ENCODE measurements around the gene MYO1B.

MYO1B gene

DNA sequence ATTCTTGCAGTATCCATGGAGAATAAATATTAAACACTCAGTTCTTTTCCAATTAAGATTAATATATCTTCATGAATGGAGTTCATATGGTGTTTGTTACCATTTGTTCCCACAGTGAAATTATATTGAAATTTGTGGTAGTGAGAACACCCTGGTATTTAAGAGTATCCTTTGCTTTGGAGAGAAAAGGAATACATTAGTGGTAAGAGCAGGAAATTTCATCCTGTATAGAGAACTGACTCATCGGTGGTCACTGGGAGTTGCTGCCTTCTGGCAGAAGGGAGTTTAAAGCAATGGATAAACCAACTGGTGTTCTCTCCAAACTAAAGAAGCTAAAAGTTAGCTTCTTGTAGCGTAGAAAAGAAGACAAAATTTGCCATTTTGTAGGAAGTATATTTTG, 107.3 kb downstream of the MYO1B start:
- Histone ChIP-seq H3K4me1 (ENCODE audit: control insufficient read depth, low read depth, low read length) (no peaks in the 10 kb centered on the region), H3K4me3 (ENCODE audit: low read length) (no peak overlapping the region), H3K9me3 (ENCODE audit: control insufficient read depth, low read depth, low read length) (no peaks in the 10 kb centered on the region), H3K27ac (ENCODE audit: low read length) (no peak overlapping the region), H3K36me3 (ENCODE audit: control insufficient read depth, low read depth, low read length) (peaks cover 12% of the 10 kb centered on the region), H3K27me3 (ENCODE audit: control insufficient read depth, insufficient read depth, low read length) (no peaks in the 10 kb centered on the region), H3K9ac (ENCODE audit: low read length) (no peak overlapping the region)

DNA sequence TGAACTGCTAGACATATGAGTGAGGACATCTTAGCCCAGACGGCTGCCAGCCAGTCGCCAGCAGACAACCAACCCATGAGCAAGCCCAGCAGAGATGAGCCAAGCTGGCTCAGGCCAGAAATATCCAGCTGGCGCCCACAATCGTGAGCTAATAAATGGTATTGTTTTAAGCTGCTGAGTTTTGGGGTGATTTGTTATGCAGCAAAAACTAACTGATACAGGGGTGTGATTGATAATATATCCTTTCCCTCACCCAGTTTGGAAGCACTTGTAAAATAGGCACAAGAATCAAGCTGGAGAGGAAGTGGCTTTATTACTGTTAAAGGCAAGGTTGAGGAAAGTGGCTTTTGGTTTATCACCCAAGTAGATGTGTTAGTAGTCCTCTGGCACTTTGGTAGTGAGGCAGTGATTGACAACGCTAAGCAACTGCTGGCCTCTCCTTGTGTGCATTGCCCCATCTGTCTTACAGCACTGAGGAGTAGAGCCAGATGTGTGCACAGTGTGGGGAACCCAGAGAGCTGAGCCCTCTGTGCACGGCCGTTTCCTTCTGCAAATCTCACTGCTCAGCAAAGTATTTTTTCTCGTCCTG, 110.1 kb downstream of the MYO1B start:
- no peak overlapping the region for H3K9ac ChIP-seq (ENCODE audit: low read length)
- peaks cover 4% of the 10 kb centered on the region for H3K36me3 ChIP-seq (ENCODE audit: control insufficient read depth, low read depth, low read length)
- no peaks in the 10 kb centered on the region for H3K9me3 ChIP-seq (ENCODE audit: control insufficient read depth, low read depth, low read length)
- H3K27ac ChIP-seq (ENCODE audit: low read length): no peak overlapping the region
- no peak overlapping the region for H3K4me3 ChIP-seq (ENCODE audit: low read length)
- no peaks in the 10 kb centered on the region for H3K4me1 ChIP-seq (ENCODE audit: control insufficient read depth, low read depth, low read length)
- H3K27me3 ChIP-seq (ENCODE audit: control insufficient read depth, insufficient read depth, low read length): no peaks in the 10 kb centered on the region

DNA sequence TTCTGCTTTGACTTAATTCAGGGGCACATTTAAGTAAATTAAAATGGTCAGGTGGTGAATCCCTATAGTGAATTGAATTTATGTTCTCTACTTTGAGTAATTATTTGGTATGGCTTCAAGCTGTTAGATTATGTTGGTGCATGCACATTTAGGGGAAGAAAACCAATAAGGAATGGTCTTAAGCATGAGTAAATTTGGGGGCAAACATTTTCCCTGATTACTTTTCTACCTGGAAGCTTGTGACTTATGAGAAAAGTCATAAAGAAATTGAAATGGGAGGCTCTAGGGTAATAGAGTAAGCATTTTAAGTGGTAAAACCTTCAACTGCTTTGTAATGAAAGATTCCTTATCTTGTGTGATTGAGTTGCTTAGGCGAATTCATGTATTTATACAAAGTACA, 112.5 kb downstream of the MYO1B start:
- Histone ChIP-seq H3K27me3 (ENCODE audit: control insufficient read depth, insufficient read depth, low read length) (no peaks in the 10 kb centered on the region), H3K4me3 (ENCODE audit: low read length) (no peak overlapping the region), H3K4me1 (ENCODE audit: control insufficient read depth, low read depth, low read length) (no peaks in the 10 kb centered on the region), H3K36me3 (ENCODE audit: control insufficient read depth, low read depth, low read length) (peaks cover 9% of the 10 kb centered on the region), H3K9me3 (ENCODE audit: control insufficient read depth, low read depth, low read length) (no peaks in the 10 kb centered on the region), H3K9ac (ENCODE audit: low read length) (no peak overlapping the region), H3K27ac (ENCODE audit: low read length) (no peak overlapping the region)

DNA sequence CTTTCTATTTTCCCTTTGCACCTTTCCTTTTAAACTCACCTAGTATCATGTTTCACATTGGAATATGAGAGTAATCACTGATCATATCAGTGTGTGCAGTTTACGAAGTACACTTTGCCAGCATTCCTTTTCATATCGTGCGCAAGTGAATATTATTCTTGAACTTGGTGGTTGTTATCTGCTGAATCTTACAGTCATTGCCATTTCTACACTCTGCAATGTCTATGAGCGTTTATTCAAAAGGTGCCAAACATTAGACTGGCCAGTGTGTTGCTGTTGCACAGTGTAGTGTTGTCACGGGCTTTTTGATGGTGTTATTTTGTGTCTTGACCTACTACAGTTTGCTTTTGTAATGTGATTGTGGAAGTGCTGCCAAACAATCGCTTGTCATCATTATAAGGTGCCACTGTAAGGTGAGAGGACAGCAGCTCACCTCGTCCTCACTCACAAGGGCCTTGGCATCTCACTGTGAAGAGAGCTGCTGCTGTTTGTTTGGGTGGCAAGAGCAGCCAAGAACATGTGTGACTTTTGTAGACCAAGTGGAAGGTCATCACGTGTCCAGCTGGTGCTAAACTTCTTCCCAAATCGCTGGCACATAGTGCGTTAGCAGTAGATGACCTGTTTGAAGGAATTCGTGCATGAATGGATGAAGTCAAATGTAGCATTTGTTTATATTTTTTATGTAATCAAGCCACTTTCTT, 113.3 kb downstream of the MYO1B start:
- Histone ChIP-seq H3K9me3 (ENCODE audit: control insufficient read depth, low read depth, low read length) (no peaks in the 10 kb centered on the region), H3K27ac (ENCODE audit: low read length) (no peak overlapping the region), H3K4me3 (ENCODE audit: low read length) (no peak overlapping the region), H3K36me3 (ENCODE audit: control insufficient read depth, low read depth, low read length) (peaks cover 13% of the 10 kb centered on the region), H3K4me1 (ENCODE audit: control insufficient read depth, low read depth, low read length) (no peaks in the 10 kb centered on the region), H3K27me3 (ENCODE audit: control insufficient read depth, insufficient read depth, low read length) (no peaks in the 10 kb centered on the region), H3K9ac (ENCODE audit: low read length) (no peak overlapping the region)

DNA sequence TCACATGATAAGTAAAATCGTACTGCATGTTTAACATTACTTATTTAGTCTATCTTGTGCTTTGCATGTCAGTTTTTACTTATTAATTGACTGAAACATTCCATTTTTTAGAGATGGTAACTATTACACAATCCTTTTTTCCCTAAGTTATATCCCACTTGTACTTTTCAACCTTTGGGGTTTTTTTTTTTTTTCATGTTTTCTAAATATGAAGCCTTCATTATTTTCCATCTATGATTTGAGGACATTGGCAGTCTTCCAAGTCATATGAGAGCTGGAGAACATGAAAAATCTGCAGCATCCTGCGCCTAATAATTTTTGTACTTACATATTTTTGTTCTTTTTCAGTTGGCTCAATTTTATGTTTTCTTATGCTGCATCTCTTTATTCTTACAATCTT, 113.9 kb downstream of the MYO1B start:
- peaks cover 18% of the 10 kb centered on the region for H3K36me3 ChIP-seq (ENCODE audit: control insufficient read depth, low read depth, low read length)
- H3K4me3 ChIP-seq (ENCODE audit: low read length): no peak overlapping the region
- H3K9me3 ChIP-seq (ENCODE audit: control insufficient read depth, low read depth, low read length): no peaks in the 10 kb centered on the region
- H3K4me1 ChIP-seq (ENCODE audit: control insufficient read depth, low read depth, low read length): no peaks in the 10 kb centered on the region
- H3K27ac ChIP-seq (ENCODE audit: low read length): no peak overlapping the region
- H3K27me3 ChIP-seq (ENCODE audit: control insufficient read depth, insufficient read depth, low read length): no peaks in the 10 kb centered on the region
- H3K9ac ChIP-seq (ENCODE audit: low read length): no peak overlapping the region

DNA sequence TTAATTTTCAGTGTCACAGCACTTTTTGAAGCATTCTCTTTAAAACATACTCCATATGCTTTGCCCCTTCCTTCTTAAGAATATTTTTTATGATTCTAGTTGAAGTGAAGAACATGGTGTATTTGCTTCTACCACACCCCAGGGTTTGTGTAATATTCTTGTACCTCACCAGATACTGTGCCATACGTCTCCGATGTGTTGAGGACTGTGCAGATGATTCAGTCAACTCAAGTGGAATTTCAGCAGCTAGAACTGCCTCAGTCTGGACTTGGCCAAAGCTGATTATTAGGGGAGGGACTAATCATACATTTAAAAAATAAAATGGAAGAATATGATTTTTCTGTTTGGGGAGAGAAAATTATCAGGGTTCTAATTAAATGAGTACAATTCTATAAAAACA, 115.7 kb downstream of the MYO1B start:
- Histone ChIP-seq H3K9ac (ENCODE audit: low read length) (no peak overlapping the region), H3K27ac (ENCODE audit: low read length) (no peak overlapping the region), H3K27me3 (ENCODE audit: control insufficient read depth, insufficient read depth, low read length) (no peaks in the 10 kb centered on the region), H3K36me3 (ENCODE audit: control insufficient read depth, low read depth, low read length) (peaks cover 28% of the 10 kb centered on the region), H3K9me3 (ENCODE audit: control insufficient read depth, low read depth, low read length) (no peaks in the 10 kb centered on the region), H3K4me3 (ENCODE audit: low read length) (no peak overlapping the region), H3K4me1 (ENCODE audit: control insufficient read depth, low read depth, low read length) (no peaks in the 10 kb centered on the region)

DNA sequence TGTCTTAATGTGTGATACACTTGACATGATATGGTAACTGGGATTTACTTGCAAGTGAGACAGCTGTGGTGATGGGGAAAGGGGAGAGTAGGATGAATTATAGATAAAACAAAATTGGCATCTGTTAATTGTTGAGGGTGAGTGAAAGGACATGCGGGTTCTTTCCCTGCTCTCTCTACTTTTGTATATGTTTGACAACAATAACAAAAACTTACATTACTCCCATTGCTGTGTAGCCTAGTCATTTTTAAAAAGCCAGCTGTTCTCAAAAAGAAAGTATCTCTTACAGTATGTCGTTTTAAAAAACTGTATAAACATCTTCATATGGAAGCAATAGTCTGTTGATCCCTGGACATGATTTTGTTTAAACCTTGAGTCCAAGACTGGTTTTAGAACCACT, 117.6 kb downstream of the MYO1B start:
- Histone ChIP-seq H3K36me3 (ENCODE audit: control insufficient read depth, low read depth, low read length) (peaks cover 35% of the 10 kb centered on the region), H3K9me3 (ENCODE audit: control insufficient read depth, low read depth, low read length) (no peaks in the 10 kb centered on the region), H3K27me3 (ENCODE audit: control insufficient read depth, insufficient read depth, low read length) (no peaks in the 10 kb centered on the region), H3K9ac (ENCODE audit: low read length) (no peak overlapping the region), H3K27ac (ENCODE audit: low read length) (no peak overlapping the region), H3K4me1 (ENCODE audit: control insufficient read depth, low read depth, low read length) (no peaks in the 10 kb centered on the region), H3K4me3 (ENCODE audit: low read length) (no peak overlapping the region)

DNA sequence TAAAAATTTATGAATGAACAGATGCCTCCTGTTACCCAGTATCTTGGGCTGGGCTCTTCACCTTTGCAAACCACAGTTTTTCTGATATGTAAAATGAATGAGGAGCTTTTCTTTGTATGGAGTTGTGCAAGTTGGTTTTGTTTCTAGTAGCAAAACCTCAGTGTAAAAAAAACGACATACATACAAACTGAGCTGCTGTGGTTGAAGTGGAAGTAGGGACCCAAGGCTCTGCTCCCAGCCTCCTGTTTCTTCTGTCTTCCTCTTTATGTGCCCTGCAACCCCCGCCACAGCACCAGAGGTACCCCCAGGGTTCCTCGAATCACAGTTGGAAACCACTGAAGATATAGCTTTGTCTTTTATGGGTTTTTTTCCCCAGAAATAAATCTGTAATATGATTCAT, 118.1 kb downstream of the MYO1B start:
- no peaks in the 10 kb centered on the region for H3K4me1 ChIP-seq (ENCODE audit: control insufficient read depth, low read depth, low read length)
- no peaks in the 10 kb centered on the region for H3K27me3 ChIP-seq (ENCODE audit: control insufficient read depth, insufficient read depth, low read length)
- H3K9me3 ChIP-seq (ENCODE audit: control insufficient read depth, low read depth, low read length): no peaks in the 10 kb centered on the region
- H3K36me3 ChIP-seq (ENCODE audit: control insufficient read depth, low read depth, low read length): peaks cover 37% of the 10 kb centered on the region
- H3K9ac ChIP-seq (ENCODE audit: low read length): no peak overlapping the region
- no peak overlapping the region for H3K4me3 ChIP-seq (ENCODE audit: low read length)
- H3K27ac ChIP-seq (ENCODE audit: low read length): no peak overlapping the region

DNA sequence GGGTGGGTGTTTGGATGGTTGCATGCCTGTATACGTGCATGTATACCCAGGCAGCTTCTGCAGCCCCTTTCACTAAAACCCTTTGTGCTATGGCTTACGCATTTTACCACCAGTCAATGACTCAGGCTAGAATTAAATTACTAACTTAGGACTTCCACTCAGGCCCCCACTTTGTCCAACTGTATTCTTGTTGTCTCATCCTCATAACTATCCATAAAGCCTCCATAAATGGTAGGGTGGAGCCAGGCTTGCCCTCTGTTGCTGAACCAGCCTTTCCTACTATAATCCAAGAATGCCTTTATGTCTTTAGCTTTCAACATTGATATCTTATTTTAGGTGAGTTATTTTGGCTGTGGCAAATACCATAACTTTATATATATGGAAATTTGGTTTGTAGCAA, 119.9 kb downstream of the MYO1B start:
- H3K27me3 ChIP-seq (ENCODE audit: control insufficient read depth, insufficient read depth, low read length): no peaks in the 10 kb centered on the region
- no peak overlapping the region for H3K9ac ChIP-seq (ENCODE audit: low read length)
- H3K4me3 ChIP-seq (ENCODE audit: low read length): no peak overlapping the region
- no peaks in the 10 kb centered on the region for H3K4me1 ChIP-seq (ENCODE audit: control insufficient read depth, low read depth, low read length)
- no peaks in the 10 kb centered on the region for H3K9me3 ChIP-seq (ENCODE audit: control insufficient read depth, low read depth, low read length)
- no peak overlapping the region for H3K27ac ChIP-seq (ENCODE audit: low read length)
- peaks cover 44% of the 10 kb centered on the region for H3K36me3 ChIP-seq (ENCODE audit: control insufficient read depth, low read depth, low read length)

DNA sequence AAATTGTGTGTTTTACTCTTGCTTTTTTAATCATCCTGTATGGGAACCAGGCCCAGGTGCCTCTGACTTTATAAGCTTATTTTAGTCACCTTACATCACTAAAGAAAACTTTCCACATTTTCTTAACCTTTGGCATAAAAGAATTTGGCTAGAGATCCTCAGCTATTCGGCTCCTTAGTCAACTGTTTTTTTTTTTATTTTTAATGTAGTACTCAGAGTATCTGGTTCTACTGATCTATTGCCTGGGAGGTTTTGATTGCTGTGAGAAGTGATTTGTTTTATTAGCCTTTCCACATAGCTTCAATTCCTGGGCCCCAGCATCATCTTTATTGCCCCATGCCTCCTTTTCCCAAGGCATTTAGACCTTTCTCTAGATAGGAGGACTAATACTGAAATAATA, 121.0 kb downstream of the MYO1B start:
- no peaks in the 10 kb centered on the region for H3K4me1 ChIP-seq (ENCODE audit: control insufficient read depth, low read depth, low read length)
- H3K9me3 ChIP-seq (ENCODE audit: control insufficient read depth, low read depth, low read length): no peaks in the 10 kb centered on the region
- no peaks in the 10 kb centered on the region for H3K27me3 ChIP-seq (ENCODE audit: control insufficient read depth, insufficient read depth, low read length)
- H3K4me3 ChIP-seq (ENCODE audit: low read length): no peak overlapping the region
- peaks cover 52% of the 10 kb centered on the region for H3K36me3 ChIP-seq (ENCODE audit: control insufficient read depth, low read depth, low read length)
- no peak overlapping the region for H3K9ac ChIP-seq (ENCODE audit: low read length)
- no peak overlapping the region for H3K27ac ChIP-seq (ENCODE audit: low read length)

DNA sequence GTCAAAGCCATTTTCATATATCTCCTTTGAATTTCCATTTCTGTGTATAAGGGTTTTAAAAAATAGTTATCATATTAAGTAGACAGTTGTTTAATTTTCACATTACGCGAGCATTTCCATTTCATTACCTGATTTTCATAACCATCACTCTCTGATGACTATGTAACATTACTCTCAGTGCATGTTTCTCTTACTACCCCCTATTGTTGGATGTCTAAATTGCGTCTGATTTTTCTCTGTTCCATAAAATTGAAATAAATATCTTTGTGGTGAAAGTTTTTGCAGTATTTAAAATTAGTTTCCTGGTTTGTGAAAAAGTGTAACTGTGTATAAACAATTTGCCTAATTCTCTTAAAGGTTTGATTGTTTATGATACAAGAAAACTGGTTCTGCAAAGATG, 123.8 kb downstream of the MYO1B start:
- H3K9ac ChIP-seq (ENCODE audit: low read length): no peak overlapping the region
- H3K9me3 ChIP-seq (ENCODE audit: control insufficient read depth, low read depth, low read length): no peaks in the 10 kb centered on the region
- H3K27me3 ChIP-seq (ENCODE audit: control insufficient read depth, insufficient read depth, low read length): no peaks in the 10 kb centered on the region
- no peaks in the 10 kb centered on the region for H3K4me1 ChIP-seq (ENCODE audit: control insufficient read depth, low read depth, low read length)
- peaks cover 46% of the 10 kb centered on the region for H3K36me3 ChIP-seq (ENCODE audit: control insufficient read depth, low read depth, low read length)
- no peak overlapping the region for H3K27ac ChIP-seq (ENCODE audit: low read length)
- H3K4me3 ChIP-seq (ENCODE audit: low read length): no peak overlapping the region

DNA sequence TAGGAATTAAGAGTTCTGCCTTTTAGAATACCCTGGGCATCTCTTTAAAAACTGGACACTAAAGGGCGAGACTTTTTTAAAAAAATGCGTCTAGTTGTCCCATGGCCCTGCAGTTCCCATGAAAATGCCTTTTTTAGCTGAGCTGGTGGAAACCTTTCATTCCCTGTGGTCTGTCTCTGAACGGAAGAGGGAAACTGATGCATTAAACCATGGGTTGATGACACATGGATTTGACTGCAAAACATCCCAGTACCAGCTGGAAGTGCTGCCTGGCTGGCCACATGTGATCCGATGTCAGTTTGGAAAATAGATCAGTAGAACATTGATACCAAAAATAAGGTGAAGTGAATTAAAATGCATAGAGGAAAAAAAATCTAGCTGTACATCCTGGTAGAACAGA, 129.2 kb downstream of the MYO1B start:
- Histone ChIP-seq H3K9ac (ENCODE audit: low read length) (no peak overlapping the region), H3K4me3 (ENCODE audit: low read length) (no peak overlapping the region), H3K27me3 (ENCODE audit: control insufficient read depth, insufficient read depth, low read length) (no peaks in the 10 kb centered on the region), H3K27ac (ENCODE audit: low read length) (no peak overlapping the region), H3K36me3 (ENCODE audit: control insufficient read depth, low read depth, low read length) (peaks cover 27% of the 10 kb centered on the region), H3K9me3 (ENCODE audit: control insufficient read depth, low read depth, low read length) (no peaks in the 10 kb centered on the region), H3K4me1 (ENCODE audit: control insufficient read depth, low read depth, low read length) (peaks cover 9% of the 10 kb centered on the region)

Data from iPS-18a (cell line).